Suprapubic skin (tissue), 4 donors: ENCODE measurements around the gene IL17C. TPM values are rescaled to one million over a fixed set of nuclear protein-coding genes. Genes with fewer than 3 reads are reported as not detected.
A peak's percentile ranks its signal among the peaks of the same experiment; 100 is the strongest.

Source experiments
- DNase-seq, 2 donors: peaks; one replicate each; pipeline ENCODE4 v3.0.0-alpha.2; 2019; ENCODE audit warnings: low spot score in 2 of 2
- H3K27ac ChIP-seq: fragments of 200-600 bp; sonication (generic); one replicate; pipeline ENCODE4 v1.5.1; 2019
- H3K27me3 ChIP-seq: fragments of 200-600 bp; sonication (generic); one replicate; pipeline ENCODE4 v1.5.1; 2019
- H3K36me3 ChIP-seq: fragments of 200-600 bp; sonication (generic); one replicate; pipeline ENCODE4 v1.5.1; 2019
- H3K4me1 ChIP-seq: fragments of 200-600 bp; sonication (generic); one replicate; pipeline ENCODE4 v1.5.1; 2019
- H3K4me3 ChIP-seq: fragments of 200-600 bp; sonication (generic); one replicate; pipeline ENCODE4 v1.5.1; 2019; ENCODE audit warnings: mild to moderate bottlenecking
- H3K9me3 ChIP-seq: fragments of 200-600 bp; sonication (generic); one replicate; pipeline ENCODE4 v1.5.1; 2019
- EP300 ChIP-seq: sonication (generic); formaldehyde crosslinking; IDR thresholded peaks from one replicate; pipeline ENCODE4 v1.6.1; 2017; ENCODE audit warnings: antibody characterized with exemption
- POLR2A ChIP-seq, 2 donors: fragments of 450-650 bp; IDR thresholded peaks; one replicate each; pipeline ENCODE4 v1.6.1; 2017; ENCODE audit warnings: antibody characterized with exemption in 2 of 2, mild to moderate bottlenecking in 2 of 2, moderate library complexity in 2 of 2
- POLR2AphosphoS5 ChIP-seq, 3 donors: sonication (generic); formaldehyde crosslinking; IDR thresholded peaks; one replicate each; pipeline ENCODE4 v1.6.1; 2017; ENCODE audit warnings: antibody characterized with exemption in 3 of 3
- WGBS: methylation state at CpG from one replicate; pipeline ENCODE4 v1.1.5; 2018; 5-methylcytosine and 5-hydroxymethylcytosine counted together
- total RNA-seq, 4 donors: library from RNA; depleted of rRNA; stranded (reverse); fragments of >200 nt; gene quantifications; one replicate each; pipeline ENCODE4 v1.1.0, GENCODE V29; 2016
- TF ChIP-seq, protein P1 (sequence below), 2 donors: fragments of 200-600 bp in 1 of 2; fragments of 450-650 bp in 1 of 2; sonication (generic) in 1 of 2; IDR thresholded peaks; one replicate each; pipeline ENCODE4 v1.5.1; 2016 to 2019; ENCODE audit warnings: antibody characterized with exemption in 2 of 2, mild to moderate bottlenecking in 1 of 2, moderate library complexity in 1 of 2

IL17C gene
- total RNA-seq, 4 donors from 2014 or later, result not detected

DNA sequence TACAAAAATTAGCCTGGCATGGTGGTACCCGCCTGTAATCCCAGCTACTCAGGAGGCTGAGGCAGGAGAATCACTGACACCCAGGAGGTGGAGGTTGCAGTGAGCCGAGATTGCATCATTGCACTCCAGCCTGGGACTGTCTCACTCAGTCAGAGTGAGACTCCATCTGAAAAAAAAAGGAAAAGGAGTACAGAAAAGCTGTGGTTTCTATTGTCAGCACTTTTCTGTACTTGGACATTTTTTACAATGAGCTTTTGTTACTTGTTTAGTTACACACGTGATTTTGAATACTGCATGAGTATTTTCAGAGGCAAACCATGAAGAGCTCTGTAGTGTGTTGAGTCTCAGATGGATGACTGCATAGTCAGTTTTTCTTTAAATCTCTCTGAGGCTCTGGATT, 41.9 kb upstream of the IL17C start:
- H3K9me3 ChIP-seq, result no peaks in the 10 kb centered on the region

DNA sequence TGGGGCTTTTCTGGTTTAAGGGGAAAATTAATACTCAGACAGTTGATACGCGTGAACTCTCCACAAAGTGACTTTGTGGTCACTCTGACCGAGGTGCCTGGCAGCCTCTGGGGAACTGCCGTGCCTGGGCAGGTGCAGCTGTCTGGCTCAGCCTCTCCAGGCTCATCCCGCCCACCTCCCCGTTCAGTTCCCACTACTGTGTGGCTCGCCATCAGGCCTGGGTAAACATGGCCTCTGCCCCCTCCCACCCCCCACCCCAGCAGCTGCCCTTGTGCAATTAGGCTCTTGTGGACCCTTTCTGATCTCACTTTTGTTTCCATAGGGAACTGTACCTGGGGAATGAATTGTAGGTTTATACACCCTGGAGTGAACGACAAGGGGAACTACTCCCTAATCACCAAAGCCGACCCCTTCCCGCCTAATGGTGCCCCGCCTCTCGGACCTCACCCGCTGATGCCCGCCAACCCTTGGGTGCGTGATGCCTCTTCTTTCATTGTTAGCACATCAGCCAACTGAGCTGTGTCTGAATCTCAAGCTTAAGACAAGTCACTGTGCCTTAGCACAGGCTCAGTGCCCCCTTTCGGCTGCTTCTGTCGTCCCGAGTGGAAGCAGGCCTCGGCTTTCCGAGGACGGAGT, 40.4 kb upstream of the IL17C start:
- Histone ChIP-seq H3K9me3 (no peaks in the 10 kb centered on the region), H3K27me3 (no peaks in the 10 kb centered on the region), H3K27ac (no peak overlapping the region), H3K36me3 (peaks cover 50% of the 10 kb centered on the region), H3K4me3 (no peak overlapping the region), H3K4me1 (peaks cover 20% of the 10 kb centered on the region)
- TF ChIP-seq POLR2AphosphoS5 (IDR thresholded peaks at IDR 0.05) (no peak), EP300 (no peak), POLR2A (IDR thresholded peaks at IDR 0.05) (no peak)
- TF ChIP-seq, protein P1, sequence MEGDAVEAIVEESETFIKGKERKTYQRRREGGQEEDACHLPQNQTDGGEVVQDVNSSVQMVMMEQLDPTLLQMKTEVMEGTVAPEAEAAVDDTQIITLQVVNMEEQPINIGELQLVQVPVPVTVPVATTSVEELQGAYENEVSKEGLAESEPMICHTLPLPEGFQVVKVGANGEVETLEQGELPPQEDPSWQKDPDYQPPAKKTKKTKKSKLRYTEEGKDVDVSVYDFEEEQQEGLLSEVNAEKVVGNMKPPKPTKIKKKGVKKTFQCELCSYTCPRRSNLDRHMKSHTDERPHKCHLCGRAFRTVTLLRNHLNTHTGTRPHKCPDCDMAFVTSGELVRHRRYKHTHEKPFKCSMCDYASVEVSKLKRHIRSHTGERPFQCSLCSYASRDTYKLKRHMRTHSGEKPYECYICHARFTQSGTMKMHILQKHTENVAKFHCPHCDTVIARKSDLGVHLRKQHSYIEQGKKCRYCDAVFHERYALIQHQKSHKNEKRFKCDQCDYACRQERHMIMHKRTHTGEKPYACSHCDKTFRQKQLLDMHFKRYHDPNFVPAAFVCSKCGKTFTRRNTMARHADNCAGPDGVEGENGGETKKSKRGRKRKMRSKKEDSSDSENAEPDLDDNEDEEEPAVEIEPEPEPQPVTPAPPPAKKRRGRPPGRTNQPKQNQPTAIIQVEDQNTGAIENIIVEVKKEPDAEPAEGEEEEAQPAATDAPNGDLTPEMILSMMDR (IDR thresholded peaks at IDR 0.05), result no peak
- 86% methylated on average over 21 of the region's 21 CpGs for WGBS
- DNase-seq, result no peak

More for the DNA sequence above, 41.9 kb upstream of the IL17C start:
- Histone ChIP-seq H3K27me3 (no peaks in the 10 kb centered on the region), H3K27ac (no peak overlapping the region), H3K4me1 (peaks cover 12% of the 10 kb centered on the region), H3K36me3 (peaks cover 40% of the 10 kb centered on the region), H3K4me3 (no peak overlapping the region)
- no peak for TF ChIP-seq POLR2AphosphoS5 (IDR thresholded peaks at IDR 0.05)
- TF ChIP-seq EP300, result no peak
- TF ChIP-seq POLR2A (IDR thresholded peaks at IDR 0.05), result no peak
- TF ChIP-seq, protein P1 (IDR thresholded peaks at IDR 0.05), result no peak
- no peak for DNase-seq
- WGBS, result 83% methylated on average over 3 of the region's 3 CpGs

DNA sequence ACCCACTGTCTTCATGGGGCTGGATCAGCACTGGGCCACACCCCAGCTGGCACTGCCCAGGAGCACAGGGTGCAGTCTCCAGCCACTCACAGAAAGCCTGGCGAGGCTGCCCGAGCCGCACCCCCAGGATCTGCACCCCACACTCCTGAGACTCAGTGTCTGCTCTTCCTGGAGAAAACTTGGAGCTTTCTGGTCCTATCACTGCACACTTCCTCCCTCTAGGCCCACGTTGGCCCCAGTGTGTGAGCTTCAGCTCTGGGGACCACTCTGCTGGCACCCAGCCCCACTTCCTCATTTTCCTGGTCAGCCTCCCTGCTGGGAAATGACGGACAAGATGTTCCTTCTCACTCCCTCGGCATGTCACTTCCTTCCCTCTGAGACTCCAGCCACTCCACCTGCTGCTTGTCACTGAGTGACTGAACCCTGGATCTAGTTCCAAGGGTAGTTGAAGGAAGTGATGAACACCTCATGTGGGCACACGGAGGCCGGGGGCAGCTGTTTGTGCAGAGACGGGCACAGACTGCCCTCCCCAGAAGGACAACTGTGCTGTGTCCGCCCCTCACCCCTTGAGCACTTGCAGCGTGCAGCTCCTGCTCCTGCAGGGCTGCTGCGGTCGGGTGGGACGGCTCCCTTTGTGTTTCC, 39.2 kb upstream of the IL17C start:
- no peak overlapping the region for H3K4me3 ChIP-seq
- 77% methylated on average over 11 of the region's 14 CpGs for WGBS
- no peaks in the 10 kb centered on the region for H3K9me3 ChIP-seq
- no peak for TF ChIP-seq POLR2AphosphoS5 (IDR thresholded peaks at IDR 0.05)
- TF ChIP-seq EP300, result peak; percentile 57
- H3K27ac ChIP-seq, result peak overlapping the region; percentile 20
- H3K27me3 ChIP-seq, result no peaks in the 10 kb centered on the region
- DNase-seq, result peak in 1 of 2 donors; percentile 80
- peaks cover 46% of the 10 kb centered on the region for H3K36me3 ChIP-seq
- peaks cover 20% of the 10 kb centered on the region for H3K4me1 ChIP-seq

DNA sequence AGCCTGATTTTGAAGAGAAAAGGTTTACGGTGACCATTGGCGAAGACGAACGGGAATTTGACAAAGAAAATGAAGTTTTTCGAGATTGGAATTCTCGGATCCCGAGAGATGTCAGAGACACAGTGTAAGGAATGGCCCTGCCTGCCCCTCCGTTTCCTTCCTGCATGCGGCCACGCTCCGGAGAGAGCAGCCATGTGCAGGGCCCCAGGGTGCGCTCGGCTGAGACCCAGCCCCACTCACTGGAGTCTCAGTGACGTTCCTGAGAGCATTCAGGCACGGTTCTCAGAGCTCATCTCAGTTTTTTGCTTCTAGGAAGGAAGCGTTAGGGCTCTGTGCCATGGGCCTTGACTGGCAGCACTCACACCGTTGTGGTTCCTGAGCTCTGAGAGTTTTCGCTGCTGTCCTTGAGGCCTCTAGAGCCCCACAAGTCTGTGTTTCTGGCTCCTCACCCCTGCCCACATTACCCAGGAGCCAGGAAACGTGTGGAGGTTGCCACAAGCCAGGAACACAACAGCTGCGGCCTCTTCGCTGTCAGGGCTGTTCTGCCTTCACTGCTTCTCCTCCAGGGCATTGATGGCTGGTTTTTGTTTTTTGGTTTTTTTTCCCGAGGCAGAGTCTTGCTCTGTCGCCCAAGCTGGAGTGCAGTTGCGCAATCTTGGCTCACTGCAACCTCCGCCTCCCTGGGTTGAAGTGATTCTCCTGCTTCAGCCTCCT, 38.4 kb upstream of the IL17C start:
- peak overlapping the region; percentile 20 for H3K27ac ChIP-seq
- 73% methylated on average over 25 of the region's 25 CpGs for WGBS
- H3K4me1 ChIP-seq, result peaks cover 20% of the 10 kb centered on the region
- peaks cover 46% of the 10 kb centered on the region for H3K36me3 ChIP-seq
- DNase-seq, result no peak
- no peak overlapping the region for H3K4me3 ChIP-seq
- TF ChIP-seq EP300 (no peak), POLR2AphosphoS5 (IDR thresholded peaks at IDR 0.05) (no peak), POLR2A (IDR thresholded peaks at IDR 0.05) (no peak)
- TF ChIP-seq, protein P1 (IDR thresholded peaks at IDR 0.05), result no peak
- H3K27me3 ChIP-seq, result no peaks in the 10 kb centered on the region
- H3K9me3 ChIP-seq, result no peaks in the 10 kb centered on the region

DNA sequence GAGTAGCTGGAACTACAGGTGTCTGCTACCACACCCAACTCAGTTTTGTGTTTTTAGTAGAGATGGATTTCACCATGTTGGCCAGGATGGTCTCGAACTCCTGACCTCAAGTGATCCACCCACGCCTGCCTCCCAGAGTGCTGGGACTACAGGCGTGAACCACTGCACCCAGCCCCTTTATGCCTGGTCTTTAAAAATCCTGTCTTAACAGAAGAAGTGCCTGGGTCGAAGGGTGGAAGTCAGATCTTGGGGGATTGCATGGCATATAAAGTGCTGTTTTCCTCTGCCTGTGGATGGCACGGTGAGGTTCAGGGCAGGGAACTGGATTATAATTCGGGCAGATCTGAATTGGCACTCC, 37.9 kb upstream of the IL17C start:
- TF ChIP-seq, protein P1 (IDR thresholded peaks at IDR 0.05), result no peak
- TF ChIP-seq POLR2A (IDR thresholded peaks at IDR 0.05) (no peak), EP300 (no peak), POLR2AphosphoS5 (IDR thresholded peaks at IDR 0.05) (no peak)
- no peak for DNase-seq
- Histone ChIP-seq H3K27me3 (no peaks in the 10 kb centered on the region), H3K36me3 (peaks cover 52% of the 10 kb centered on the region), H3K27ac (no peak overlapping the region), H3K4me1 (peaks cover 20% of the 10 kb centered on the region), H3K9me3 (no peaks in the 10 kb centered on the region), H3K4me3 (no peak overlapping the region)
- 94% methylated on average over 6 of the region's 6 CpGs for WGBS
